ENCODE results near the gene PKNOX2. TPM values are rescaled to one million over a fixed set of nuclear protein-coding genes. Genes with fewer than 3 reads are reported as not detected.

The PKNOX2 gene
- total and polyA plus RNA-seq, 2 of the 8 experiments (the other 6 are each of a cell fraction or from before 2014, with no cell fraction given): 2.0 TPM

DNA sequence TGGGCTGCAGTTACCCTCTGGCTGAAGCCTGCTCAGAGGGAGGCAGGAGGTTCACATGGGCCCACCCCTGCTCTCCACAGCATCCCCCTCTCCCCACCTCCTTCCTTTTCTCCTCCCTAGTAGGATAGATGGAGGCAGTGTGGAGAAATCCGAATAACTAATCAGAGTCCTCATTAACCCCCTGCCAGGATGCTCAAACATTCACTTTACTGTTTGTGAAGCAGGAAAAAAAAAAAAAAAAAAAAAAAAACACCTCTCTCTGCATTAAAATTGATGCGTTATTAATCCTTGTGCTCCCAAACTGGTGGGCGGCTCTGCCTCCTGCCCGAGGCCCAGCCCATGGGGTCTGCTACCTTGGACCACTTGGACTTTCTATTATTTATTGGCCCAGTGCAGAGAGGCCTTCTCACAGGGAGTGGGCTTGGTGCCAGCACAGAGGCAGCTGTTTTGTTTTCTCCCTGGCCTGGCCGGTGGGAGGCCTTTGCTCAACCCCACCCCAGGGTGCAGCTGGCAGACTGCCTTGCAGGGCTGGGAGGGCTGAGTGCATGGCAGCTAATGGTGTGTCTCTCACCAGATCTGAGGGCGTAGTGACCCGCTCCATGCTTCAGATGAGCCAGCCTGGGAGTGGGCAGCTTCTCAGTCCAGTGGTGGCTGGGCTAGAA is 150.7 kb downstream of the PKNOX2 start:
- Histone ChIP-seq H3K4me1 (replicated peaks in 1 of 4; ENCODE audit: control insufficient read depth in 3 of 4, insufficient read depth in 4 of 4, low read length in 3 of 4) (peaks cover 0 to 23% (median 8%) of the 10 kb centered on the region in 4 experiments; a peak in 6 of 7 replicates), H3K36me3 (ENCODE audit: control insufficient read depth in 2 of 4, insufficient read depth in 4 of 4, low read length in 3 of 4) (no peaks in the 10 kb centered on the region), H4K8ac (ENCODE audit: extremely low read depth, insufficient read depth, low read length) (no peak overlapping the region), H3K14ac (ENCODE audit: insufficient read length) (no peak overlapping the region), H3K56ac (replicated peaks; ENCODE audit: insufficient read length, low read depth, low read length) (no peak overlapping the region), H2BK5ac (ENCODE audit: low read depth, low read length) (no peak overlapping the region; the same call in 1 of the 2 replicates), H2BK20ac (ENCODE audit: low read length) (0 out of 2 replicates have a peak overlapping the region, but pooled peaks have one; percentile 27), H3K27ac (ENCODE audit: low read depth, low read length) (no peak overlapping the region), H3K4me2 (ENCODE audit: insufficient read depth in 1 of 2, low read depth in 2 of 2, low read length in 2 of 2) (peak overlapping the region in 1 of 2 experiments; percentile 34; a peak in 1 of 4 replicates), H4K91ac (replicated peaks; ENCODE audit: insufficient read length, low read length) (no peak overlapping the region), H3K79me1 (ENCODE audit: low read depth, low read length) (no peaks in the 10 kb centered on the region), H3K79me2 (ENCODE audit: control insufficient read depth in 1 of 2, insufficient read depth in 2 of 2, low read length in 2 of 2) (no peaks in the 10 kb centered on the region), H2BK15ac (ENCODE audit: low read length) (no peak overlapping the region), H3K4me3 (ENCODE audit: extremely low read depth in 1 of 4, insufficient read depth in 2 of 4, low read depth in 3 of 4, low read length in 4 of 4) (no peak overlapping the region), H3K23ac (ENCODE audit: insufficient read length) (no peak overlapping the region), H2AK5ac (ENCODE audit: low read depth, low read length) (no peak overlapping the region), H4K5ac (ENCODE audit: insufficient read length, low read depth, low read length) (no peak overlapping the region), H2BK120ac (replicated peaks; ENCODE audit: low read depth, low read length) (no peak overlapping the region), H3K18ac (ENCODE audit: extremely low read depth, low read length) (no peak overlapping the region; the same call in 1 of the 2 replicates), H3K9ac (replicated peaks in 1 of 4; ENCODE audit: extremely low read depth in 1 of 4, low read depth in 3 of 4, low read length in 3 of 4) (no peak overlapping the region), H2BK12ac (ENCODE audit: low read depth, low read length) (0 out of 2 replicates have a peak overlapping the region, but pooled peaks have one; percentile 76), H3K23me2 (ENCODE audit: low read depth, low read length) (no peaks in the 10 kb centered on the region), H3K4ac (replicated peaks; ENCODE audit: insufficient read length, low read depth, low read length) (no peak overlapping the region), H2AFZ (ENCODE audit: low read length) (no peak overlapping the region), H4K20me1 (replicated peaks in 1 of 2; ENCODE audit: control insufficient read depth in 1 of 2, insufficient read depth in 2 of 2, low read length in 2 of 2) (no peaks in the 10 kb centered on the region), H3K27me3 (replicated peaks in 1 of 4; ENCODE audit: control insufficient read depth in 3 of 4, extremely low read depth in 1 of 4, insufficient read depth in 3 of 4, low read length in 3 of 4) (no peaks in the 10 kb centered on the region), H3K9me3 (ENCODE audit: insufficient read depth in 2 of 2, low read depth in 1 of 2, low read length in 1 of 2) (peaks cover 0 to 11% of the 10 kb centered on the region in 2 experiments; a peak in 1 of 4 replicates)
- ChIA-PET POLR2A (ENCODE audit: partially characterized antibody) (no interaction called here), CTCF (ENCODE audit: partially characterized antibody) (interaction anchor here (0.8 to 2.3 kb wide), 4 partner anchors 10 to 89 kb away, joined by 3 to 6 read pairs (median 4); no protein-coding TSS in a partner anchor)
- WGBS, 2 experiments (ENCODE audit: extremely low coverage in 1 of 2, insufficient coverage in 1 of 2, insufficient read length in 1 of 2, insufficient replicate concordance in 2 of 2, low coverage in 1 of 2, low lambda C conversion rate in 2 of 2, missing lambda C conversion rate in 1 of 2): 67% methylated on average over 7 of the region's 7 CpGs; no CpG with 5 or more reads in 1 of the 2 experiments
- DNase-seq (ENCODE audit: low read depth in 1 of 2, low spot score in 2 of 2) (no peak), FAIRE-seq (no peak)
- TF ChIP-seq ASH2L (IDR thresholded peaks at IDR 0.05; ENCODE audit: low read length) (no peak), GTF2F1 (IDR thresholded peaks at IDR 0.05; ENCODE audit: borderline replicate concordance, low read depth, low read length) (no peak), CHD2 (IDR thresholded peaks at IDR 0.05; ENCODE audit: low read length) (no peak), EZH2 (IDR thresholded peaks at IDR 0.05; ENCODE audit: low read depth, low read length, severe bottlenecking) (no peak), HDAC2 (IDR thresholded peaks at IDR 0.05; ENCODE audit: borderline replicate concordance in 1 of 2, low read depth in 2 of 2, low read length in 2 of 2) (no peak), TEAD4 (IDR thresholded peaks at IDR 0.05; ENCODE audit: low read depth, low read length) (no peak), KDM1A (IDR thresholded peaks at IDR 0.05; ENCODE audit: borderline replicate concordance, low read length) (no peak), FOSL1 (IDR thresholded peaks at IDR 0.05; ENCODE audit: insufficient read depth, low read depth, low read length) (no peak), SIX5 (IDR thresholded peaks at IDR 0.05; ENCODE audit: low read depth, low read length) (no peak), CBX8 (IDR thresholded peaks at IDR 0.05; ENCODE audit: borderline replicate concordance, low read depth, low read length) (no peak)
- TF ChIP-seq, protein P1, sequence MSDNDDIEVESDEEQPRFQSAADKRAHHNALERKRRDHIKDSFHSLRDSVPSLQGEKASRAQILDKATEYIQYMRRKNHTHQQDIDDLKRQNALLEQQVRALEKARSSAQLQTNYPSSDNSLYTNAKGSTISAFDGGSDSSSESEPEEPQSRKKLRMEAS (IDR thresholded peaks at IDR 0.05): no peak

Data from H1 (cell line).